DOHH2 (cell line): ENCODE results near the gene SLC2A10.

Experiments used
- CTCF ChIP-seq: fragments of 200-600 bp; sonication (generic); IDR thresholded peaks from one replicate; pipeline ENCODE4 v1.5.1; 2014; ENCODE audit warnings: antibody characterized with exemption, mild to moderate bottlenecking, low read depth, low read length; ENCODE audit not compliant: poor library complexity, severe bottlenecking
- EZH2phosphoT487 ChIP-seq: fragments of 200-600 bp; sonication (generic); IDR thresholded peaks from 2 replicates; pipeline ENCODE4 v1.6.1; 2017; ENCODE audit warnings: borderline replicate concordance, mild to moderate bottlenecking, antibody characterized with exemption, low read length, moderate library complexity, mixed read lengths

- TF ChIP-seq CTCF (no peak), EZH2phosphoT487 (no peak)
Measured at GRCh38 chr20:46703435-46703834, 6.0 kb upstream of the SLC2A10 start.
